Measurements from ENCODE around the gene UGT1A4.

DNA sequence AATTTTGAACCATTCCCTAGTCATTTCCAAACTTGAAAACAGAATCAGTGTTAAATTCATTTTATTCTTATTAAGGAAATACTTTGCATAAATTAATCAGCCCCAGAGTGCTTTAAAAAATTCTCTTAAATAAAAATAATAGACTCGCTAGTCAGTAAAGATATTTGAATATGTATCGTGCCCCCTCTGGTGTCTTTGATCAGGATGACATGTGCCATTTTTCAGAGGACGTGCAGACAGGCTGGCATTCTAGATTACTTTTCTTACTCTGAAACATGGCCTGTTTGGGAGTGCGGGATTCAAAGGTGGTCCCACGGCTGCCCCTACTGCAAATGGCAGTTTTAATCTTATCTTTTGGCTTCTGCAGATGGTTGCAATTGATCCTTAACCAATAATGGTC lies 54.0 kb downstream of the UGT1A4 start:
- no peak for TF ChIP-seq GATA3 (IDR thresholded peaks at IDR 0.05; ENCODE audit: low read depth, low read length)
- no peak for TF ChIP-seq GATA2 (IDR thresholded peaks at IDR 0.05; ENCODE audit: low read depth, low read length)
